HepG2 (cell line): ENCODE data around the gene ZNF670. TPM values are rescaled to one million over a fixed set of nuclear protein-coding genes. Genes with fewer than 3 reads are reported as not detected.

Experiments used
- ERF ChIP-seq: IDR thresholded peaks from 2 replicates; pipeline ENCODE4 v1.6.1; 2018; ENCODE audit warnings: missing biosample characterization, missing genetic modification reagents
- FOXJ3 ChIP-seq: sonication (generic); formaldehyde crosslinking; IDR thresholded peaks from 2 replicates; pipeline ENCODE4 v1.4.0; 2020; ENCODE audit warnings: missing genetic modification reagents, mild to moderate bottlenecking, borderline replicate concordance
- FOXP4 ChIP-seq: sonication (generic); formaldehyde crosslinking; IDR thresholded peaks from 2 replicates; pipeline ENCODE4 v1.4.0; 2020; ENCODE audit warnings: missing genetic modification reagents
- JARID2 ChIP-seq: sonication (generic); formaldehyde crosslinking; IDR thresholded peaks from 2 replicates; pipeline ENCODE4 v1.8.1; 2023; ENCODE audit warnings: missing genetic modification reagents, inconsistent platforms; ENCODE audit not compliant: insufficient replicate concordance
- NFYC ChIP-seq: IDR thresholded peaks from 2 replicates; pipeline ENCODE4 v1.6.1; 2016; ENCODE audit warnings: missing genetic modification reagents, missing compliant biosample characterization
- SP5 ChIP-seq: IDR thresholded peaks from 2 replicates; pipeline ENCODE4 v1.6.1; 2016; ENCODE audit warnings: low read depth, borderline replicate concordance
- ZNF446 ChIP-seq: sonication (generic); formaldehyde crosslinking; IDR thresholded peaks from 2 replicates; pipeline ENCODE4 v1.5.0; 2020; ENCODE audit warnings: mild to moderate bottlenecking, missing genetic modification reagents
- ZNF546 ChIP-seq: sonication (generic); formaldehyde crosslinking; conservative IDR thresholded peaks from 2 replicates; pipeline ENCODE4 v1.8.1; 2023; ENCODE audit warnings: mild to moderate bottlenecking, missing genetic modification reagents
- ZNF639 ChIP-seq: conservative IDR thresholded peaks from 2 replicates; pipeline ENCODE4 v1.6.1; 2018; ENCODE audit warnings: missing genetic modification reagents
- ZNF776 ChIP-seq: sonication (generic); formaldehyde crosslinking; IDR thresholded peaks from 2 replicates; pipeline ENCODE4 v1.4.0; 2020; ENCODE audit warnings: mild to moderate bottlenecking, missing genetic modification reagents
- polyA plus RNA-seq, 8 experiments: library from polyadenylated mRNA; depleted of rRNA in 3 of 8; stranded (reverse) in 7 of 8; unstranded in 1 of 8; fragments of >200 nt; fragmentation: Illumina TruSeq in 4 of 8; extraction: Trizol in 4 of 8; gene quantifications; 2 replicates each; pipeline versions ENCODE4 v1.2.1 to v1.2.3, GENCODE V29; 2011 to 2016; ENCODE audit warnings: low read depth in 4 of 8, missing spikeins in 1 of 8, mixed read lengths in 1 of 8; ENCODE audit not compliant: insufficient read depth in 1 of 8
- total RNA-seq, 5 experiments: library from RNA; depleted of rRNA; stranded (reverse); fragments of >200 nt; fragmentation: Illumina TruSeq; extraction: Trizol; gene quantifications; 2 replicates each; pipeline ENCODE4 v1.2.3, GENCODE V29; 2016; ENCODE audit warnings: low read depth in 1 of 5
- TF ChIP-seq, protein P1 (sequence below): sonication (generic); formaldehyde crosslinking; IDR thresholded peaks from 2 replicates; pipeline ENCODE4 v1.4.0; 2020; ENCODE audit warnings: mild to moderate bottlenecking, low read depth, missing genetic modification reagents

The ZNF670 gene
- total and polyA plus RNA-seq, 2 of the 13 experiments (the other 11 are each of a cell fraction or from before 2014, with no cell fraction given), result 4.2 to 10.9 TPM

DNA sequence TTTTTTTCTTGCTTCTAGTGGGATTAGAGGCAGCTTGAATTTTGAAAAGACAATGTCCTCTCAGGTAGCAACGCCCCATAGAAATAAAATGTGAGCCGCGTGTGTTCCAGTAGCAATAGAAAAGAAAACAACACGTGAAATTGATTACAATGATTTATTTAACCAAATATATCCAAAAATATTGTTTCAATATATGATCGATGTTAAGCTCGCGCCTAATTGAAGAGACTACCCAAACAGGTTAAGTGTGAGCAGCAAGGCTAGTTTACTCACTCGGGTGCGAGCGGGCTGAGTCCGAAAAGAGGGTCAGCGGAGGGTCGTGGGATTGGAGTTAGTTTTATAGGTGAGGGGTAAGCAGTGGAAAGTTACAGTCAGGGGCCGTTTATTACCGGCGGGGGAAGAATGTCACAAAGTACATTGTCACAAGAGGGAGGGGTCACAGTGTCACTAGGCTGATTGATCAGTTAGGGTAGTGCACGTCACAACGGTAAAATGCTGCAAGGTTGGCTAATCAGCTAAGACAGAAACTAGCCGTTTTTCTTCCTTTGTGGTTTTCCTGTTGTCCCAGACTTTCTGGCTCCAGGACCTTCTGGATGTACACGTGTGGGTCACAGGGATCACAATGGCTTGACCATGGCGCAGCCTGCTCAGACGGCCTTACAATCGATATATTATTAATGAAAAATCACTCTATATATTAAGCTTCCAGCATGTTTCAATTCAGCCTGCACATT lies 697 bp upstream of the ZNF670 start (continued):
- peak; percentile 50; the same call in 1 of the 2 replicates for TF ChIP-seq SP5 (CRISPR knock-in tag)
- TF ChIP-seq FOXP4, result peak; percentile 54; the same call in 1 of the 2 replicates
- no peak for TF ChIP-seq FOXJ3 (CRISPR knock-in tag)
- peak; percentile 38; the same call in 1 of the 2 replicates for TF ChIP-seq NFYC (CRISPR knock-in tag)
- no peak for TF ChIP-seq ZNF446 (CRISPR knock-in tag)
- TF ChIP-seq, protein P1, sequence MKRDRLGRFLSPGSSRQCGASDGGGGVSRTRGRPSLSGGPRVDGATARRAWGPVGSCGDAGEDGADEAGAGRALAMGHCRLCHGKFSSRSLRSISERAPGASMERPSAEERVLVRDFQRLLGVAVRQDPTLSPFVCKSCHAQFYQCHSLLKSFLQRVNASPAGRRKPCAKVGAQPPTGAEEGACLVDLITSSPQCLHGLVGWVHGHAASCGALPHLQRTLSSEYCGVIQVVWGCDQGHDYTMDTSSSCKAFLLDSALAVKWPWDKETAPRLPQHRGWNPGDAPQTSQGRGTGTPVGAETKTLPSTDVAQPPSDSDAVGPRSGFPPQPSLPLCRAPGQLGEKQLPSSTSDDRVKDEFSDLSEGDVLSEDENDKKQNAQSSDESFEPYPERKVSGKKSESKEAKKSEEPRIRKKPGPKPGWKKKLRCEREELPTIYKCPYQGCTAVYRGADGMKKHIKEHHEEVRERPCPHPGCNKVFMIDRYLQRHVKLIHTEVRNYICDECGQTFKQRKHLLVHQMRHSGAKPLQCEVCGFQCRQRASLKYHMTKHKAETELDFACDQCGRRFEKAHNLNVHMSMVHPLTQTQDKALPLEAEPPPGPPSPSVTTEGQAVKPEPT (CRISPR knock-in tag), result no peak
- TF ChIP-seq JARID2 (CRISPR knock-in tag), result no peak
- 0 out of 2 replicates have a peak, but pooled peaks have one; percentile 21 for TF ChIP-seq ZNF639 (CRISPR knock-in tag)
- no peak for TF ChIP-seq ERF
- no peak for TF ChIP-seq ZNF546 (CRISPR knock-in tag)
- no peak for TF ChIP-seq ZNF776
